Hair follicle dermal papilla cell (primary cell): ENCODE data around the gene SLC32A1. TPM values are rescaled to one million over a fixed set of nuclear protein-coding genes. Genes with fewer than 3 reads are reported as not detected.

ENCODE experiments used
- small RNA-seq: library from RNA; depleted of rRNA; stranded (forward); fragments of <200 nt; gene quantifications from one replicate; pipeline ENCODE3, GENCODE V24; 2012
- total RNA-seq: library from RNA; depleted of rRNA; stranded (reverse); fragments of >200 nt; gene quantifications from 2 replicates; pipeline ENCODE4 v1.2.3, GENCODE V29; 2012

SLC32A1 gene, protein sequence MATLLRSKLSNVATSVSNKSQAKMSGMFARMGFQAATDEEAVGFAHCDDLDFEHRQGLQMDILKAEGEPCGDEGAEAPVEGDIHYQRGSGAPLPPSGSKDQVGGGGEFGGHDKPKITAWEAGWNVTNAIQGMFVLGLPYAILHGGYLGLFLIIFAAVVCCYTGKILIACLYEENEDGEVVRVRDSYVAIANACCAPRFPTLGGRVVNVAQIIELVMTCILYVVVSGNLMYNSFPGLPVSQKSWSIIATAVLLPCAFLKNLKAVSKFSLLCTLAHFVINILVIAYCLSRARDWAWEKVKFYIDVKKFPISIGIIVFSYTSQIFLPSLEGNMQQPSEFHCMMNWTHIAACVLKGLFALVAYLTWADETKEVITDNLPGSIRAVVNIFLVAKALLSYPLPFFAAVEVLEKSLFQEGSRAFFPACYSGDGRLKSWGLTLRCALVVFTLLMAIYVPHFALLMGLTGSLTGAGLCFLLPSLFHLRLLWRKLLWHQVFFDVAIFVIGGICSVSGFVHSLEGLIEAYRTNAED
- not detected in 2 replicates for total RNA-seq

GRCh38 chr20:38723848-38724625, at the start of gene SLC32A1:
SLC32A1 (plus strand) TSS chr20:38724486; CDS start chr20:38724725, 239 bp downstream.

GRCh38 chr20:38748097-38748860, 24.0 kb downstream of the SLC32A1 start, which contains the start of gene ACTR5:
ACTR5 (plus strand) TSS chr20:38748460; CDS start chr20:38748479, 19 bp downstream.

Small RNA genes within 50 kb of the gene (small RNA-seq; reads per million reads assigned to genes)
- gene RF00017: not detected

Other genes with a start within 250 kb of the SLC32A1 start
- not detected in 2 replicates for gene ADIG, start 143.3 kb upstream of the SLC32A1 start, total RNA-seq
- not detected in 2 replicates for gene ARHGAP40, start 122.7 kb upstream of the SLC32A1 start, total RNA-seq
- gene ACTR5, start 24.0 kb downstream of the SLC32A1 start, total RNA-seq: 5.7 and 7.1 TPM in 2 replicates
- gene PPP1R16B, start 81.2 kb downstream of the SLC32A1 start, total RNA-seq: not detected in 2 replicates
- gene FAM83D, start 201.9 kb downstream of the SLC32A1 start, total RNA-seq: 1.6 TPM in 2 replicates
- gene DHX35, start 237.9 kb downstream of the SLC32A1 start, total RNA-seq: 9.8 and 10.4 TPM in 2 replicates